NCI-H2107 (cell line): ENCODE results near the gene DGKZ.
A peak's percentile ranks its signal among the peaks of the same experiment; 100 is the strongest.
"Not testable (repeated sequence)": the region's sequence is repeated elsewhere in the genome, so short reads cannot be mapped to it uniquely, and the experiment has no call there.

Experiments used
- DNase-seq: peaks from one replicate; lab custom pipeline; 2025; lab: John Stamatoyannopoulos, UW

The DGKZ gene

DNA sequence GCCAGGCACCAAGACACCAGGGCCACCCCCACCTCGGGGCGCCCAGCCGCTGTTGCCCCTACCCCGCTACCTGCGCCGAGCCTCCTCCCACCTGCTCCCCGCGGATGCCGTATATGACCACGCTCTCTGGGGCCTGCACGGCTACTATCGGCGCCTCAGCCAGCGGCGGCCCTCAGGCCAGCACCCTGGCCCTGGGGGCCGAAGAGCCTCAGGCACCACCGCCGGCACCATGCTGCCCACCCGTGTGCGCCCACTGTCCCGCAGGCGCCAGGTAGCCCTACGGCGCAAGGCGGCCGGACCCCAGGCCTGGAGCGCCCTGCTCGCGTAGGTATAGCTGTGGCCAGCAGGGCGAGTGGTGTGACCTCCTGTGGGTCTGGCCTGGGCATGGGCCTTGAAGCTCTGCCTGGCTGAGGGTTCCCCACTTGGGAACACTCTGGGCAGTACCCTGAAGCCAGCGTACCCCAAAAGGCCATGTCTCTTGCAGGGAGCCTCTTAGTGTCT is 19.4 kb downstream of the DGKZ start:
- DNase-seq, result no peak

DNA sequence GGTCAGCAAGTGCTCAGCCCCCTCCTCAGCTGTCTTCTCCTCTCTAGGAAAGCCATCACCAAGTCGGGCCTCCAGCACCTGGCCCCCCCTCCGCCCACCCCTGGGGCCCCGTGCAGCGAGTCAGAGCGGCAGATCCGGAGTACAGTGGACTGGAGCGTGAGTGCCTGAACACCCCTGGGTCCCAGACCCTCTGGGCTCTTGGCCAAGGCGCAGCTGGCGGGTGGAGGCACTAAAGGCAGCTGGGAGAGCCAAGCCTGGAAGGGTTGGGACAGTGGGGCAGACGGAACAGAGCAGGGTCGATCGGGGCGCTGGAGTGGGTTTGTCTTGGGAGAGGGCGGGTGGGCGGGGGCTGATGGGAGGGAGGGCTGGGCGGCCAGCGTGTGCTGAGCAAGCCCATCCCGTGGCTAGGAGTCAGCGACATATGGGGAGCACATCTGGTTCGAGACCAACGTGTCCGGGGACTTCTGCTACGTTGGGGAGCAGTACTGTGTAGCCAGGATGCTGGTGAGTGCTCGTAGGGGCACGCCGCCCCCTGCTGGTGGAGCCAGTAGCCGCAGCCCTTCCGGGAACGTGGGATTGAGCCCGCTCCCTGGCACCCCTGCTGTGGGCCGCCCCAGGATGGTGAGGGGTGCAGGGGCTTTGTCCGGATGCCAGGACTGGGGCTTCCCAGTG is 20.1 kb downstream of the DGKZ start:
- no peak for DNase-seq

DNA sequence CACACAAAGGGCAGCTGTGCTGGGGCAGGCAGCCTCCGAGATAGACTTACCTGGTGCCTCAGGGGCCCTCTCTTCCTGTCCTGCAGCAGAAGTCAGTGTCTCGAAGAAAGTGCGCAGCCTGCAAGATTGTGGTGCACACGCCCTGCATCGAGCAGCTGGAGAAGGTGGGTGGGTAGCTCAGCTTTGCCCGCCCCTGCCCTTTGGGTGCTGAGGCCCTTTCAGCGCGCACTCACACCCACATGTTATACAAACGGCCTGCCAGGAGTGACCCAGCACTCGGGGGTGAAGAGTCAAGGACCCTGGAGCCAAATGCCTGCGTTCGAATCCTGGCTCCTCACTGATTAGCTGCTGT is 20.6 kb downstream of the DGKZ start:
- DNase-seq, result no peak

DNA sequence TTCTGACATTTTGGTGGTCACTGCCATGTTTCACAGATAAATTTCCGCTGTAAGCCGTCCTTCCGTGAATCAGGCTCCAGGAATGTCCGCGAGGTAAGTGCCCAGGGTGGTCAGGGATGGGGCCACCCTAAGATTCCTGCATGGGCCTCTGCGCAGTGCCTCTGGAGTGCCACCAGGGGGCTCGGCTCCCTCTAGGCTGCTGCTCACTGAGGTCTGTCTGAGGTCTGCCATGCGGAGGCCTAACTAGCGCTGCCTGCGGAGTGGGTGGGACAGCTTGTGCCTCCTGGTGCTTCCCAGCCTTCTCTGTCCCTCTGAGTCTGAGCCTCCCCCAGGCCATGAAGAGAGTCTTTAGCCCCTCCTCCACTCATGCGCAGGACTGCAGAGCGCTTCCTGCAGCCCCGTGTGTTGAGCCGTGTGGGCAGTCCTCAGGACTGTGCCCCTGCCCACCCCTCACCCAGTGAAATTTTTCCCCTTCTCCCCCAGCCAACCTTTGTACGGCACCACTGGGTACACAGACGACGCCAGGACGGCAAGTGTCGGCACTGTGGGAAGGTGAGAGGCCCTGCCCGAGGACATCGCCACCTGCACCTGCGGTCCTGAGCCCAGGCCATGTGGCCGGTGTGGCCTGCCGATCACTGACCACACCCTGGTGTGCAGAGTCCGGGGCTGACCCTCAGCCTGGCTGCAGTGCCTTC is 22.3 kb downstream of the DGKZ start:
- peak; percentile 39 for DNase-seq

DNA sequence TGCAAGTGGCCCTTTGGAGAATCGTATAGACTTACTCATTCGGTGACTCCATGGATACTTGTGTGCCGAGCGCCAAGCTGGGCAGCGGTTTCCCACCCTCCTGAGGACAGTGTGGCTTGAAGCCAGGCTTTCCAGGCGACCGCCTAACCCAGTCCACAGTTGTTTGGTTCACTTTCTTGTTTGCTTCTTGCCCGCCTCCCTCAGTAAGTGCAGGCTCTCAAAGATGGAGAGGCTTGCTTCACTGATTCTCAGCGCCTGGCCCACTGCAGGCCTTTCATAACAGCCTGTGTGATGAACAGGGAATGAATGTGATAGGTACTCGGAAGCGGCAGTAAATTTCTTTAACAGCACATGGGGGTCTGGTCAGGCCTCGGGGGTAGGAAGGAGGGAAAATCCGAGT is 23.0 kb downstream of the DGKZ start:
- no peak for DNase-seq

DNA sequence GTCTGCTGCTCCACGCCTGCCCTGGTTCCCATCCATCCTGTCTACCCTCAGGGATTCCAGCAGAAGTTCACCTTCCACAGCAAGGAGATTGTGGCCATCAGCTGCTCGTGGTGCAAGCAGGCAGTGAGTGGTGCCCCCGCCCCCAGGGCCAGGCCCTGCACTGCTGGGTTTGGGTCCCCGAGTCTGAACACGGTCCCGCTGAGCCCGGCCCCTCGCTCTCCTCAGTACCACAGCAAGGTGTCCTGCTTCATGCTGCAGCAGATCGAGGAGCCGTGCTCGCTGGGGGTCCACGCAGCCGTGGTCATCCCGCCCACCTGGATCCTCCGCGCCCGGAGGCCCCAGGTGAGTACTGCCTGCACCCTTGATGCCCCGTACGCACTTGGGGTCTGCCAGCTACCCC is 24.0 kb downstream of the DGKZ start:
- DNase-seq, result not testable (repeated sequence)

DNA sequence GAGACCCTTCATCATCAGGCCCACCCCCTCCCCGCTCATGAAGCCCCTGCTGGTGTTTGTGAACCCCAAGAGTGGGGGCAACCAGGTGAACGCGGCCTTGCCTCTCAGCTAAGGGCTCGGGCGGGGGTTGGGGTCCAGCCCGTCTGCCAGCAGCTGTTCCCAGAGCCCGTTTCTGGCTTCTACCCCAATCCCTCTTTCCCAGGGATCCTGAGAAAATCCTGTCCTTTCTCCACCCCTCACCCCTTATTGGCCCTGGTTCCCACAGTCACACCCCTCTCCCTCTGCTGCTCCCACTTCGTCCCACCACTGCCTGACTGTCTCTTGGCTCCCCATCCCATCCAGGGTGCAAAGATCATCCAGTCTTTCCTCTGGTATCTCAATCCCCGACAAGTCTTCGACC is 24.8 kb downstream of the DGKZ start:
- DNase-seq, result no peak

DNA sequence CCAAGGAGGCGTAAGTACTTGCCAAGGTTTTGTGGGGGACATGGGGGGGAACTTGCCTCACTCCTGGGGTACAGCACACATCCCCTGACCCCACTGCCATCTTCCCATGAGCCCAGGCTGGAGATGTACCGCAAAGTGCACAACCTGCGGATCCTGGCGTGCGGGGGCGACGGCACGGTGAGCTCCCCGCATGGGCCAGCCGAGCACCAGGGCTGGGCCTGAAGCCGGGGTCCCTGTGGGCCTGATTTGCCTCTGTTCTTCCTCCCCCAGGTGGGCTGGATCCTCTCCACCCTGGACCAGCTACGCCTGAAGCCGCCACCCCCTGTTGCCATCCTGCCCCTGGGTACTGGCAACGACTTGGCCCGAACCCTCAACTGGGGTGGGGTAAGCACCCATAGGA is 25.2 kb downstream of the DGKZ start:
- DNase-seq, result not testable (repeated sequence)

DNA sequence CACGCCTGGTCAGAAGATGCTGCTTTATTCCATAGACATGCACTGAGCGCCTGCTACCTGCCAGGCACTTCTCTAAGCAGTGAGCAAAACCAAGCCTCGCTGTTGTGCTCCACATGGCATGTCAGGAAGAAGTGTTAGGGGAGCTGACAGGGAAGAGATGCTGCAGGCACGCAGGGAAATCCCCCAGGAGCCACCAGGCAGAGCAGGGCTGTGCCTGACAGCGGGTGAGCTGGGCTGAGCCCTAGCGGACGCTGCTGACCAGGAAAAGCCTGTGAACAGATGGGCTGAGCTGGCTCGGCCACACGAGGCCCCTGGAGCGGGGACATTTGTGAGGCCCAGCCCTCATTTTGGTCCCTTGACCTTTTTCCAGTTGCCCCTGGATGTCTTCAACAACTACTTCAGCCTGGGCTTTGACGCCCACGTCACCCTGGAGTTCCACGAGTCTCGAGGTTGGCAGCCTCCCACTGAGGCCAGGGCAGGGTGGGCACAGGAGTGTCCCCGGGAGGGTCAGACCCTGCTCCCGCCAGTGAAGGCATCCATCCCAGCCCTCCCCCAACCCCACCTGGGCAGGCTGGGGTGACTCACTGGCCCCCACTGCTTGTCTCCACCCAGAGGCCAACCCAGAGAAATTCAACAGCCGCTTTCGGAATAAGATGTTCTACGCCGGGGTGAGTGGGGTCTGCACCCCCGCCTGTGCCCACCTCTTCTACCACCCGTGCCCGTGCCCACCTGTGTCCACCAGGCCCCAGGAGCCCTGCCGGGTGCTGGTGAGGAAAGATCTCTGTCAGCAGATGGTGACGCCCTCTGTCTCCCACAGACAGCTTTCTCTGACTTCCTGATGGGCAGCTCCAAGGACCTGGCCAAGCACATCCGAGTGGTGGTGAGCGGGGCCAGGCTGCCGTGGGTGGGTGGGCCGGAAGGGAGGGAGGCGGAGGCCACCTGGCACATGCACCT is 26.8 kb downstream of the DGKZ start:
- DNase-seq, result no peak

DNA sequence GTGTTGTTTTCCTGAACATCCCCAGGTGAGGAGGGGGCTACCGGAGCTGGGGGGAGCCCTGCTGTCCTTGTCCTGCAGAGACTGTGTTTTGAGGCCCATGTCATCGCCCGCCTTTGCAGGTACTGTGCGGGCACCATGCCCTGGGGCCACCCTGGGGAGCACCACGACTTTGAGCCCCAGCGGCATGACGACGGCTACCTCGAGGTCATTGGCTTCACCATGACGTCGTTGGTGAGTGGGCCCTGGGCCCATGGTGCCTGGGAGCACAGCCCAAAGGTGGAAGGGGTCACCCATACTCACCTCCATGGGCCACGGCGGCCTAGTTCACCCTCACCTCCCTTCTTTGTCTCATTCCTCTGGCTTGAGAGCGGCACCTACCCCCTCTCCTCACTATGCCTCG is 27.6 kb downstream of the DGKZ start:
- DNase-seq, result no peak

DNA sequence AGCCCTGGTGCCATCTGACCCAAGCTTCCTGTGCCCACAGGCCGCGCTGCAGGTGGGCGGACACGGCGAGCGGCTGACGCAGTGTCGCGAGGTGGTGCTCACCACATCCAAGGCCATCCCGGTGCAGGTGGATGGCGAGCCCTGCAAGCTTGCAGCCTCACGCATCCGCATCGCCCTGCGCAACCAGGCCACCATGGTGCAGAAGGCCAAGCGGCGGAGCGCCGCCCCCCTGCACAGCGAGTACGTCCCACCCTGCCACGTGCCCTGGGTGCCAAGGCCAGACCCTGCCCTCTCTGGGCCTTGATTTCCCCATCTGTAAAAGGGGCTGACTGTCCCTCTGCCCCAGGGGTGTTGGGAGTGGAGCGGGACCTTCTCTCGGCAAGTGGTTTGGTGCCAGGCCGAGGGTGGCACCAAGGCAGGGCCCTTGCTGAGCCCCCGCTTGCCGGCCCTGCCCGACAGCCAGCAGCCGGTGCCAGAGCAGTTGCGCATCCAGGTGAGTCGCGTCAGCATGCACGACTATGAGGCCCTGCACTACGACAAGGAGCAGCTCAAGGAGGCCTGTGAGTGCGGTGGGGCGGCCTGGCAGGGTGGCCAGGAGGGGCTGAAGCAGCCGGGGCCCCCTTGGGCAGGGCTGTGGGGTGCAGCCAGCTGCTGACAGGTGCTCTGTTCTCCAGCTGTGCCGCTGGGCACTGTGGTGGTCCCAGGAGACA is 28.3 kb downstream of the DGKZ start:
- DNase-seq, result no peak

DNA sequence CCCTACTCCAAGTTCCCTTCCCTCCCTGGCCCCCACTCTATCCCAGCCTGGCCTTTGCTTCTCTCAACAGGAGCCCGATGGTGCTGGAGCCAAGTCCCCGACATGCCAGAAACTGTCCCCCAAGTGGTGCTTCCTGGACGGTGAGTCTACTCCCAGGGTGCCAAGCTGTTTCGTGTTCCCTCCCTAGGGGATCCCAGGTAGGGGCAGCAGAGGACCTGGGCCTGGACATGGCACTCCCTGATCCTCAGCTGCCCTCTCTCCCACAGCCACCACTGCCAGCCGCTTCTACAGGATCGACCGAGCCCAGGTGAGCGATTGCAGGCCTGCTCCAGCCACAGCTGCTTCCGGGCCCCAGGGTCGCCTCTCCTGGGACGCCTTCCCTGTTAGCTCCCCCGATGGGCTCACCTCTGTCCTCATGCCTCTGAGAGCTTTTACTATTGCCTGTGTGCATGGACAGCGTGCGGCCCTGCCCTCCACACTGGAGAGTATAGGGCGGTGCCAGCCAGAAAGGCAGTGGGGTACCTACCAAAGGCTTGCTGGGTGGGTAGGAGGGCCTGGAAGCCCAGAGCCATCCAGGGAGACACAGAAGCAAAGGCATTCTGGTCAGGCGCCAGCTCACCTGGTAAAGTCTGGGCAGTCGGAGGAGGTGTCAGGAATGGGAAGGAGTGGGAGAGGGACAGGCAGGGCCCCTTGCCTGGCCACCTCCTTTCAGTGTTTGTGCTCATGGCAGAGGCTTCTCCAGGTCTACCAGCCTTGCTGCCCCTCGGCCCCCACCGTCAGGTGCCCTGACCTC is 29.2 kb downstream of the DGKZ start:
- no peak for DNase-seq

DNA sequence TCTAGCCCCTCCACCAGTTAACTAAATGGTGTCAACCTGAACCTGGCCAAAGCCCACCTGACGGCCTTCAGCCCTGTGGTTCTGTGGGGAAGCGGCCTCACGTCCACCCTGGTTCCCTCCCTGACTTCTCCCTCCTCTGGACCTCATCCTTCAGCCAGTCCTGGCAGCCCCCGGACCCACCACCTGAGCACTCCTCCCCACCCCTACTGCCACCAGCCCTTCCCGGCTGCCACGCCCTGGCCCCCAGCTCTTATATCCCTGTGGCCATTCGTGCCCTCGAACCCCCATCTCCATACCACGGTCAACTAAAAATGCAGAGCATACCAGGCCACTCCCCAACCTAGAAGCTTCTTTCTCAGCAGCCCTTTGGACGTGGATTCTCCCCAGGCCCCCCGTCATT is 30.0 kb downstream of the DGKZ start:
- no peak for DNase-seq

DNA sequence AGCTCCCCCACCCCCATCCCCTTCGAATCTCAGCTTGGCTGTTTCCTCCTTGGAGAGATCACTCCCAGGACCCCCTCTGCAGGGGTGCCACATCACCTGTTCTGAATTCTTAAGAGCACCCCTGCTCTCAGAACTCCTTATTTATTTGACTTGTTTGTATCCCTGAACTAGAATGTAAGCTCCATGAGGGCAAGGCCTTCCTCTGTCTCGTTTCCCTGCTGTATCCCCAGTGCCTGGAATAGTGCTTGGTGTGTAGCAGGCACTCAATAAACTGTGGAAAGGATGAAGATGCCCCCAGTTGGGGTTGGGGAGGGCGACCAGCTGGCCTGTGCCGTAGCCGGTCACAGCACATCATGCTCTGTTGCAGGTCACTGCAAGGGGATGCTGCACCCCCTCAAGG is 30.6 kb downstream of the DGKZ start:
- no peak for DNase-seq

DNA sequence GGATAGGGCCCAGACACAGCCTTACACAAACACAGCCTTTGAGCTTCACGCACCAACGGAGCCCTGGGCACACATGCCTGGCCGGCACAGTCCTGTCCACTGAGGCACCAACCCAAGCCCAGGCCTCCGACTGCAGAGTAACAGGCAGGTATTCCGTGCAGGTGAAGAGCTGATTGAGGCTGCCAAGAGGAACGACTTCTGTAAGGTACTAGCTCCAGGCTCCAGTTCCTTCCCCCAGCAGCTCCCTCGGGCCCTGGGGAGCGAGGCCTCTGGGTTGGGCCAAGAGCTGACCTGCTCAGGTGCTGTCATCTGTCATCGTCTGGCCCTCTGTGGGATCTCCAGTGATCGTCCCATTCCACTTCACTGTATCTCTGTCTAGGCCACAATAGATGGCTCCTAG is 31.0 kb downstream of the DGKZ start:
- DNase-seq, result no peak

DNA sequence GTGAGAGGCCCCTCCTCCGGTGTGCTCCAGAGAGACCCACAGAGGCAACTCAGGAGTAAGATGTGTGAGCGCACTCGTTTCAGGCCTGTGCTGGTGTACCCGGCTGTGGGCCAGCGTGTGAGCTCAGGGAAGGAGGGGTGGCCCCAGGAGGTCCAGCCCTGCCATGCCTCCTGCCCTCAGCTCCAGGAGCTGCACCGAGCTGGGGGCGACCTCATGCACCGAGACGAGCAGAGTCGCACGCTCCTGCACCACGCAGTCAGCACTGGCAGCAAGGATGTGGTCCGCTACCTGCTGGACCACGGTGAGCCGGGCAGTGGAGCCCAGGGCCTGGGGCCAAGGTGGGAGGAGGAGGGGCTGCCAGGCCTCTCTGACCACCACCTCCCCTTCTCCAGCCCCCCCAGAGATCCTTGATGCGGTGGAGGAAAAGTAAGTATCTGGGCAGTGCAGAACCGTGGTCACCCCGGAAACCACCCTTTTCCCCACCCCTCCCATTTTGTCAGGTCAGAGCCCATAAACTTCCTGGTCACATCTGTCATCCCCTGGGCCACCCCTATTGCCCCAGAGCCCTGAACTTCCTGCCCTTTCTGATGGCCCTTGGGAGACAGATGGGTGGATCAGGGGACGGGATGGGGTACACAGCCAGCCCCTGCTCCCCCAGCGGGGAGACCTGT is 31.7 kb downstream of the DGKZ start:
- no peak for DNase-seq

DNA sequence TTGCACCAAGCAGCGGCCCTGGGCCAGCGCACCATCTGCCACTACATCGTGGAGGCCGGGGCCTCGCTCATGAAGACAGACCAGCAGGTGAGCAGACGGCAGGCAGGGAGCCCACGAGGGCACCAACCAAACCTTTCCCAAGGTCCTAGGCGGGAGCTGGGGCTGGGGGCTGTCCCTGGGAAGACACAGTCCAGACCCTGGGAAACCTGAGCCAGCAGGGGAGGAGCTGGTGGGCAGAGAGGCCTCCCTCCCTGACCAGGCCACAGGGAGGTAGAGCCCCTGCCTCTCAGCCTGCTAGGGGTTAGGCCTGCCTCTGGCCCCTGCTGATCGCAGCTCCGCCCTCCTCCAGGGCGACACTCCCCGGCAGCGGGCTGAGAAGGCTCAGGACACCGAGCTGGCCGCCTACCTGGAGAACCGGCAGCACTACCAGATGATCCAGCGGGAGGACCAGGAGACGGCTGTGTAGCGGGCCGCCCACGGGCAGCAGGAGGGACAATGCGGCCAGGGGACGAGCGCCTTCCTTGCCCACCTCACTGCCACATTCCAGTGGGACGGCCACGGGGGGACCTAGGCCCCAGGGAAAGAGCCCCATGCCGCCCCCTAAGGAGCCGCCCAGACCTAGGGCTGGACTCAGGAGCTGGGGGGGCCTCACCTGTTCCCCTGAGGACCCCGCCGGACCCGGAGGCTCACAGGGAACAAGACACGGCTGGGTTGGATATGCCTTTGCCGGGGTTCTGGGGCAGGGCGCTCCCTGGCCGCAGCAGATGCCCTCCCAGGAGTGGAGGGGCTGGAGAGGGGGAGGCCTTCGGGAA is 32.4 kb downstream of the DGKZ start:
- not testable (repeated sequence) for DNase-seq

DNA sequence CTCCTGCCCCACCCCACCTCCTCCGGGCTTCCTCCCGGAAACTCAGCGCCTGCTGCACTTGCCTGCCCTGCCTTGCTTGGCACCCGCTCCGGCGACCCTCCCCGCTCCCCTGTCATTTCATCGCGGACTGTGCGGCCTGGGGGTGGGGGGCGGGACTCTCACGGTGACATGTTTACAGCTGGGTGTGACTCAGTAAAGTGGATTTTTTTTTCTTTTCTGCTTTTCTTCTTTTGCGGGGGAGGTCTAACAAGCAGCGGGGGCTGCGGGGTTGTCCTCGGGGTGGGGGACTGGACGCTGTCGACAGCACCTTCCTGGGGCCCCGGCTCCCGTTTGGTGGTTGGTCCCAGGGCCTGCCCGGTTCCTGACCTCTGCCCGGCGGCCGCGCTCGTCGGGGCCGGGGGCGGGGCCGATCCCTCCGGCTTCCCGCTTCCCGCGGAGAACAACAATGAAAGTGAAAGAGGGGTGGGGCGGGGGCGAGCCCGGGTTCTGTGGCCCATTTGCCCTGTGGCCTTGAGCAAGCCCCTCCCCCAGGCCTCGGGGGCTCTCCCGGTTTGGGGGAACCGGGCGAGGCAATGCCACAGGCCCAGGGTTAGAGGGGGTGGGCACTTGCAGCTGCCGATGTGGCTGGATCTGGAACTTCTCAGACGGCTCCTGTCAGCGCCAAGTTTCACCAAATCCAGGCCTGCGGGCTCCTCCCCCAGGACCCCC is 33.2 kb downstream of the DGKZ start:
- no peak for DNase-seq
